Esophagus squamous epithelium (tissue), 4 donors: ENCODE data around the gene RTL1.

ENCODE experiments used
- CTCF ChIP-seq, 6 experiments: fragments of 450-650 bp in 4 of 6; fragments of 200-600 bp in 2 of 6; sonication (generic) in 2 of 6; IDR thresholded peaks; one replicate each; pipeline ENCODE4 v1.5.1; 2016 to 2019; ENCODE audit warnings: antibody characterized with exemption in 6 of 6, mild to moderate bottlenecking in 4 of 6, moderate library complexity in 4 of 6
- POLR2A ChIP-seq, 4 donors: fragments of 450-650 bp; IDR thresholded peaks; one replicate each; pipeline ENCODE4 v1.6.1; 2017; ENCODE audit warnings: antibody characterized with exemption in 4 of 4, mild to moderate bottlenecking in 4 of 4, moderate library complexity in 3 of 4

- TF ChIP-seq CTCF (IDR thresholded peaks at IDR 0.05) (no peak), POLR2A (IDR thresholded peaks at IDR 0.05) (no peak)
These were observed 29.0 kb downstream of the RTL1 start for GRCh38 chr14:100874411-100875091.
